CD4-positive, alpha-beta T cell treated with Interleukin-6 for 4 hours (primary cell): Measurements from ENCODE around the gene BAHD1.

Experiments
- DNase-seq: peaks from one replicate; pipeline ENCODE4 v3.0.0-alpha.2; 2020; ENCODE audit warnings: mixed read lengths

Gene BAHD1

DNA sequence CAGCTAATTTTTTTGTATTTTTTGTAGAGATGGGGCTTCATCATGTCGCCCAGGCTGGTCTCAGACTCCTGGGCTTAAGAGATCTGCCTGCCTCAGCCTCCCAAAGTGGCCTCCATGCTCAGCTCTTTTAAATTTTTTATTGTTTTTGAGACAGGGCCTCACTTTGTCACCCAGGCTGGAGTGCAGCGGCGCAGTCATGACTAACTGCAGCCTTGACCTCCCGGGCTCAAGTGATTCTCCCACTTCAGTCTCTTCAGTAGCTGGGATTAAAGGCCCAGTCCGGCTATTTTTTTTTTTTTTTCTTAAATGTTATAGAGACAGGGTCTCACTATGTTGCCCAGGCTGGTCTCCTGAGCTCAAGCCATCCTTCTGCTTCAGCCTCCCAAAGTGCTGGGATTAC lies 15.1 kb upstream of the BAHD1 start:
- no peak for DNase-seq

DNA sequence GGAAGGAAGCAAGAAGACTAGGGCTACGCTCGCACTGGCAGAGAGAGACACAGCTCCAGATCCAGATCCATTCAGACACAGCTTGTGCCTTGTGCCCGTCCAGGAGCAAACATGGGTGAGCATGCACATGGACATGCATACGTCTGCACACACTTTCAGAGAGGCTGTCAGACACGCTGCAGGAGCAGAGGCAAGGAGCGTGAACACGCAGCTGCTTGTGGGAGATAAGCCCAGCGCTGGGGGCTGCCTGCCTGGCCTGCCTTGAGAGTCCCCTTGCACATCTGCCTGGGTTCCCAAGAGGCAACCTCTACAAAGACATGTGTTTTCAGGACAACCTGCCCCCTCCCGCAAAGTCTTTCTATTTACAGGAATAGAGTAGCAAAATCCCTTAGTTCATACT lies 13.6 kb upstream of the BAHD1 start:
- DNase-seq = no peak

DNA sequence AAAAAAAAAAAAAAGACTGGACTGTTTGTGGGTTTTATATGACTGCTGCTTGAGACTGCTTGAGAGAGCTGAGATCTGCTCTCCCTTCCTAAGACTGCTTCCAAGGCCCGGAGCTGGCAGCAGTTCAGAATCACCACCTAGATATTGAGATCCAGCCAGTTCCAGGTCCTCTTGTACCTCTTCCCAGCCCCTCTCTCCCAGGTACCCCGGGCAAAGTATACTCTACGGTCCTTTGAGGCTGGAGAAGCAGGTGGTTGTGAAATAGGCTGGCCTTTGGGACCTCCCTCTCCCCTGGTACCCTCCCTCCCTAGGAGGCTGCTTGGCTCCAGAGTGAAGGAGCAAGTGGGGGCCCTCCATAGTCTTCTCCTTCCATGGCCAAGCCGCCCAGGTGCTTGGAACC lies 12.6 kb upstream of the BAHD1 start:
- no peak for DNase-seq

DNA sequence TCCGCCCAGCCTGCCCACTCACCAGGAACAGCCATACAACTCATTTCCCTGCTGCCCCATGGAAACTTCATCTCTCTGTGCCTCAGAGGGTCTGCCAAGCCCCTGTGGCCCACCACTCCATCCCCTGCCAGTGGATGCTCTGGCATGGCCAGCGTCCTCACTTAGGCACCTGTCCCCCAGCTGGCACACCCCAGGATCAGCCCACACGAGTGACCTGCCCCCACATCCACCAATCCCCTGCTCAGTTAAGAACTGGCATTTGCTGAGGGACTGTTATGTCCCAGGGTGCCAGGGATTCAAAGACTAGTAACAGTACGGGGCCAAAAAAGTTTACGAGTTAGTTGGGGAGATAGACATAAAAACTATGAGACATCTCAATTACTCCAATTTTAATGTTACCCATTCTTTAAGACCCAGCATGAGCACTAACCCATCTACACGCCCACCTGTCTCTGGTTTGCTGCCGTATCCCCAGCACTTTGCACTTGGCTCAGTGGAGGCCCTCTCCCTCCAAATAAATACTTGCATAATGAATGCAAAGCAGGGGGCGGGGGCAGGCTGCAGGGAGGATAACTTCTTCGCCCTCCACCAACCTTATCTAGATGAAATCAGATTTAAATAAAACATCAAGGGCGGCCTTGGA lies 11.6 kb upstream of the BAHD1 start:
- no peak for DNase-seq

- no peak for DNase-seq
These were observed 10.4 kb upstream of the BAHD1 start for GRCh38 chr15:40430271-40430805.

GRCh38 chr15:40435023-40435709 lies 5.6 kb upstream of the BAHD1 start:
- DNase-seq = no peak

- no peak for DNase-seq
These were observed 5.1 kb upstream of the BAHD1 start for GRCh38 chr15:40435710-40436089.

DNA sequence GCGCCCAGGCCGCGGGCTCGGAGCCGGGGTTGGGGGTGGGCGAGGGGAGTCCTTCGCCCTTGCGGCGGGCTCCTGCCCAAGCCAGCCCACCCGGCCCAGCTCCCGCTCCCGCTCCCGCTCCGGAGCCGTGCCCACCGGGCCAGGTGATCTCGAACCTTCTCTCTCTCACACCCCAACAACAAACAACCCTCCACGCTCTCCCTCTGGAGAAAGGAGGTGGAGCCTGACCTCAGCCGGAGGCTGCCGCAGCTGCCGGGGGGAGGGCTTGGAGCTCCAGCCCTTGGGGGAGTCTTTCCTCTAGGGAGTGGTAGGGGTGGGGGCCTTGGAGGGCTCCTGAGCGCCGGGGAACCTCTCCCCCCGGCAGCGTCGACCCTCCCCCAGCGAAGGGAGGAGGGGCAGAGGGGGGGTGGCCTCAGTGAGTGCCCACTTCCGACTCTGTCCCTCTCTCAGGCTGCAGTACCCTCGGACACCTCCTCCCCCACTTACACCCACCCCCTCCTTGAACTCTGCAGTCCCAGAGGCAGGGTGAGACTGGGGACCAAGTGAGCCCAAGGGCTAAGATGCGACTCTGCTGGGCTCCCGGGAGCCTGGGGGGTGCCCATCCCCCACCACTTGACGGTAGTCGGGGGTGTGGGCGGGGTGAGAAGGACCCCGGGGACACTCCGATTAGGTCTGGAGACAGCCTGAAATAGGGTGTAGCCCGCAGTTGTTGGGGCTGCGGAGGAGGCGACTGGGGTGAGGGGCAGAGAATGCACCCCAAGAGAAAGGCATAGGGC lies 4.4 kb upstream of the BAHD1 start:
- DNase-seq = peak; percentile 36

GRCh38 chr15:40436892-40437751 lies 3.6 kb upstream of the BAHD1 start:
- DNase-seq = no peak

- no peak for DNase-seq
These were observed 2.7 kb upstream of the BAHD1 start for GRCh38 chr15:40437752-40438687.

GRCh38 chr15:40438712-40439111 lies 2.0 kb upstream of the BAHD1 start:
- DNase-seq = no peak

- no peak for DNase-seq
These were observed 1.2 kb upstream of the BAHD1 start for GRCh38 chr15:40439461-40439959.

DNA sequence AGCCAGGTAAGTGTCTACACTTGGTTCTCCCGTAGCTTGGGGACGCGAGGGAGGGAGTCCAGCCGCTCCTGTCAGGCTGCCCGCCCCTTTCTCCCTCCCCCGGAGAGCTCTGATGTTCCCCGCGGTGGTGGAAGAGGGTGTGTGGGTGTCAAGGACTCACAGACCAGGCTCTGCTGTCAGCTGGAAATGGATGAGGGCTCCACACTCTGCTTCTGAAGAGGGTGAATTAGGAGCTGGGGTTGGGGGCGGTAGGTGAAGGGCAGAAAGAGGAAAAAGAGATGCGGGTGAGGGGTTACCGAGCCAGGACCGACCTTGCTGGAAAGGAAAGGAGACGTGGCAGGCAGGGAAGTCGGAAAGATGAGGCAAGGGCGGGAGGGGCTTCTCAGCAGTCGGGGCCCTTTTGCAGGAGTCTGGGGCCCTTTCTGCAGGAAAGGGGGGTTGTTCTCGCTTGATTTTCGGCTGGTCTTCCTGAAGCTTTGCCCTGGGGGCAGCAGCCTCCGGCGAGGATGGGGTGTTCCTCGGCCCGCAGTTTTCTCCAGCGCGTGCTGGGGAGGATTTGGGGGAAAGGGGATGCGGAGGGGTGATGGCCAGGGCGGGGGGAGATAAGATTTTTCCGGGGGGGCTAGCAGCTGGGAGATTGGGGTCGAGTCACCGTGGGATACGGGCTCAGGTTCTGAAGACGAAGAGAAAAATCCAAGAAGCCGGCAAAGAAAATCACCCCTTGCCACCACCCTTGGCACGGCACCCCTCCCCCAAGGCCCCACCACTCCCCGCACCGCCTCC lies 602 bp upstream of the BAHD1 start:
- DNase-seq = peak; percentile 27

DNA sequence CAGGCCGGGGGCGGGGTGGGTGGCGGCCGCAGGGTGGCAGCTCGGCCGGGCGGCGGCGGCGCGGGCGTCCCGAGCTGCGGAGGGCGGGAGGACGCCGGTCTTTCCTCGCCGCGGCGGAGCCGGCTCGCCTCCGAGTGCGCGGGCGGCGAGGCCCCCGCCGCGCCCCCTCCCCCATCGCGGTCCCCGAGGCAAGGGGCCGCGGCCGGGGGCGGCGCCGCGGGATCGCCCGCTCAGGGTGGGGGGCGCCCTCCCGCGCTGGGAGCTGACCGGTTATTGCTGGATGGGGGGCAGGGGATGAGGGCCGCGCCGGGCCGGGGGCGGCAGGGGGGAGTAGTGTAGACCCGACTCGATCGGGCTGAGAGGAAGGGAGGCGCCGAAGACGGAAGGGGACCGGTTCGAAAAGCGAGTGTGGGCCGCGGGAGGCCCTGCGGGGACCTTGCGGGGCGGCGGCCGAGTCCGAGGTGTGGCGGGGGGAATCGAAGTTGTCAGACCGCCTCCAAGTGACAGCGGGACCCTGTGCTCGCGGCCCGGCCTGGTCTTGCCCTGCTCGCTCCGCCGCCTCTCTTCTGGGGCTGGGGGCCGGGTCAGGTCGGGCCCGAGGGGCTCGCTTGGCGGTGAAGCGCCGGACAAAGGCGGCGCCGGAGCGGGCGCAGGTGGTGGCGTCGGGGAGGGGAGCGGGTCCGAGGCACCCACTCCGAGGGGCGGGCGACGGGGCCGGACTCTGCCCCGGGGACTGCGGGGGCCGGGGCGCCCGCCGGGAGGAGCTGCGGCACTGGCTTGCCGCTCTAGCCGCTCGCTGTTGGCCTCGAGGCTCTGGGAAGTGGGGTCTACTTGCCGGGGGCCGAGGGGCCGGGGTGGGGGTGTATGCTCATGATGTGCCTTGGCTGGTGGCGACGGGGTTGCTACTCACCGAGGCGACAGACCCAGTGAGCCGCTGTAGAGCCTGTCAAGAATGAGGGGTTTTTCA lies 1.1 kb downstream of the BAHD1 start:
- peak; percentile 41 for DNase-seq

DNA sequence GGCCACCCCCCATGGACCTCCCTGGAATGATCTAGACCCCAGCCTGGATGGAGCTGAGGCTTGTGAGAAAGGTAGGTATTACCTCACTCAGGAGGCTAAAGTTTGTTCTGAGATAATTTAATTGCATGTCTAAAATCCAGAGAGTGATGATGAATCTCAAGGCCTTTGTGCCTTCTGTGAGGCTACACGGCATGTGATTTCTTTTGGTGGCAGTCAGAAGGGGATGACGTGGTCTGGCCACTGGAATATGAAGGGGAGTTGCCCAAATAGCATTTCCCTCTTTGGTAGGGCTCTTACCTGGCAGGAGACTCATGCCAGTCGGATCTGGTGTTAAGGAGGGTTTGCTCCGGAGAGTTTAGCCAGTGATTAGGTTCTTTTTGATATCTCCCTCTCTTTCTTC lies 2.5 kb downstream of the BAHD1 start:
- DNase-seq = no peak

- no peak for DNase-seq
These were observed 3.1 kb downstream of the BAHD1 start for GRCh38 chr15:40443846-40444245.

GRCh38 chr15:40444736-40445135 lies 4.0 kb downstream of the BAHD1 start:
- no peak for DNase-seq

DNA sequence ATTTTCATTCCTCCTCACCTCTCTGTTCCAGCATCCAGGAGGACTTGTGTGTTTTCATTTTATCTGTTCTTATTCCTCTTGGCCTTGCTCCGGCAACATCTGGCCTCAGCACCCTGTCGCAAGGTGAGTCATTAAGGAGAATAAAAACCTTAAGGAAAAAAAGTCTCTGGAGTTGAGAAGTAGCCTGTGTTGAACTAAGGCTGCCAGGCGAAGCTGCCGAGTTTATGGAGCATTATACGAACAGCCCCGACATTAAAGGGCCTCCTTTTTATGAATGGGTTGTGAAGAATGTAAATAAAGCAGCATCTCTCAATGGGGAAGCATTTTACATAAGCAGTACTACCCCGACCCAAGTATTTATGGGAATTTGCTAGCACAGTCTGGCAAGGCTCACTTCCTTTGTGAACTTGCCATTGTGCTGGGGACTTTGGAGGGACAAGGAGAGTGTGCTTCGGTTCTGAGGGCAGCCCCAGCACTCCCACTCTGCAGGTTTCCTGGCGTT lies 4.7 kb downstream of the BAHD1 start:
- no peak for DNase-seq

DNA sequence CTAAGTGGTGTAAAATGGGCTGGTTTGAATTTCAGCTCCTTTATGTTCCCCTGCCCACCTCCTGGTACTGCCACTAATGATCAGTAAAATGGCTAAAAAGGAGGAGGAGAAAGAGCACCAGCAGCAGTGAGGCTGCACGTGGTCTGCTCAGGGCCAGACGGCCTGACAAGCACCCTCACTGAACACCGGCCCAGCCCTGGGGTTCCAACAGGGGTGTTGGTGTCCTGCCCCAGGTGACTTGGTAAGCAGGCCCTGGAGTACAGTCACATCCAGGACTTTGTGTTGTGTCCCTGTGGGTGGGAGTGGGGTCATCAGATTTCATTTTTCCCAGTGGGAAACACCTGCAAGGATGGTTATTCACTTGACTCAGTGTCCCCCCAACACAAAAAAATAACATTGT lies 5.4 kb downstream of the BAHD1 start:
- no peak for DNase-seq
